T-helper 2 cell treated with Interferon-gamma antibody and Interleukin-4, amounts not matched to agents 100 ng/mL and 5 ng/mL, for 36 hours (primary cell): Measurements from ENCODE around the gene C16orf87. TPM values are rescaled to one million over a fixed set of nuclear protein-coding genes. Genes with fewer than 3 reads are reported as not detected.
"Not testable (repeated sequence)": the region's sequence is repeated elsewhere in the genome, so short reads cannot be mapped to it uniquely, and the experiment has no call there.

Source experiments
- intact Hi-C: fragments of 100-400 bp; cut with micrococcal nuclease; formaldehyde crosslinking; loops from one replicate; pipeline ENCODE4 v1.15.1; 2023
- total RNA-seq: library from RNA; stranded (reverse); gene quantifications from 2 replicates; pipeline ENCODE4 v1.2.3, GENCODE V29; 2022

Gene C16orf87
- total RNA-seq, 1 donor from 2014 or later = 17.8 TPM

- intact Hi-C loops = no loop called here
These were observed 27.6 kb downstream of the C16orf87 start for GRCh38 chr16:46803373-46803772.

DNA sequence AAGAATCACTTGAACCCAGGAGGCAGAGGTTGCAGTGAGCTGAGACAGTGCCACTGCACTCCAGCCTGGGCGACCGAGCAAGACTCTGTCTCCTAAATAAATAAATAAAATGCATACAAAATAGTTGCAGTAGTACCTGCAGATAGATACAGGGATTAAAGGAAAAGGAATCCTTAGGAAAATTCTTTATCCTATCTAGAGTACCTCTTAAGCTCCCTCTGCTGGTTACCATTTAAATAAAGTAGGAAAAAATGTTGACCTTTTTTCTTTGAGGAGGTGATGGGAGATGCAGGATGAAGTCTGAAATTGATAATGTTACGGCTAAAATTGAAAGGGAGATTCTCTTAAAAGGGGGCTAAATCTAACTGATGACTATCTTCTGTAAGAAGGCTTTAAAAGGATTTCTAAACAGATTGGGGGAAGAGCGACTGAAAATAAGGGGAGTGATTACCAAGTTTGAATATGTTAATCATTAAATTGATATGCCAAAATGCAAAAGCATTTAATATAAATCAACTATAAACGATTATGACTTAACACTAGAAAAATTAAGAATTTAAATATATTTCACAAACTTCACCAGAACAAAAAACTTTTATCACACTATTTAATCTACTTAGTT lies 29.4 kb downstream of the C16orf87 start:
- intact Hi-C loops = no loop called here

DNA sequence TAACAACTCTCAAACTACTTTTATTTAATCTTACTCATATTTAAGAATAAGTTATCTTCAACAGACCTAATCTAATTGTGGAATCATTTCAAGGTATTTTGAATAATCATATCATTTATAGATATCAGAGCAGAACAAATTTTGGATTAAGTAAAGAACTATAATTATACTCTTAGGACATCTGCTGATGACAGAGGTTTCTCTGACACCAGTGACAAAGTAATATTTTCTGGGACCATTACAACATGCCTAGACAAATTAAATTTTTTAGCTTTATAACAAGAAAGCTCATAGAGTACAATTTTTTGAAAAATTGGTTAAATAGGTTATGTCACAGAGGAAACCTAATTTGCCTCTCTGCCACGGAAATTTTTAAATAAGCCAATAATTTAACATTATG lies 30.5 kb downstream of the C16orf87 start:
- intact Hi-C loops = no loop called here

- intact Hi-C loops = no loop called here
These were observed 33.5 kb downstream of the C16orf87 start for GRCh38 chr16:46797501-46797900.

- intact Hi-C loops = no loop called here
These were observed 34.2 kb downstream of the C16orf87 start for GRCh38 chr16:46796764-46797269.

- intact Hi-C loops = no loop called here
These were observed 37.1 kb downstream of the C16orf87 start for GRCh38 chr16:46793841-46794240.

- intact Hi-C loops = loop anchor here (1.0 to 2.0 kb wide), 3 partner anchors 16 to 101 kb away; partner anchors contain the start of genes C16orf87, ORC6 and VPS35
These were observed 40.2 kb downstream of the C16orf87 start for GRCh38 chr16:46790599-46791270.

DNA sequence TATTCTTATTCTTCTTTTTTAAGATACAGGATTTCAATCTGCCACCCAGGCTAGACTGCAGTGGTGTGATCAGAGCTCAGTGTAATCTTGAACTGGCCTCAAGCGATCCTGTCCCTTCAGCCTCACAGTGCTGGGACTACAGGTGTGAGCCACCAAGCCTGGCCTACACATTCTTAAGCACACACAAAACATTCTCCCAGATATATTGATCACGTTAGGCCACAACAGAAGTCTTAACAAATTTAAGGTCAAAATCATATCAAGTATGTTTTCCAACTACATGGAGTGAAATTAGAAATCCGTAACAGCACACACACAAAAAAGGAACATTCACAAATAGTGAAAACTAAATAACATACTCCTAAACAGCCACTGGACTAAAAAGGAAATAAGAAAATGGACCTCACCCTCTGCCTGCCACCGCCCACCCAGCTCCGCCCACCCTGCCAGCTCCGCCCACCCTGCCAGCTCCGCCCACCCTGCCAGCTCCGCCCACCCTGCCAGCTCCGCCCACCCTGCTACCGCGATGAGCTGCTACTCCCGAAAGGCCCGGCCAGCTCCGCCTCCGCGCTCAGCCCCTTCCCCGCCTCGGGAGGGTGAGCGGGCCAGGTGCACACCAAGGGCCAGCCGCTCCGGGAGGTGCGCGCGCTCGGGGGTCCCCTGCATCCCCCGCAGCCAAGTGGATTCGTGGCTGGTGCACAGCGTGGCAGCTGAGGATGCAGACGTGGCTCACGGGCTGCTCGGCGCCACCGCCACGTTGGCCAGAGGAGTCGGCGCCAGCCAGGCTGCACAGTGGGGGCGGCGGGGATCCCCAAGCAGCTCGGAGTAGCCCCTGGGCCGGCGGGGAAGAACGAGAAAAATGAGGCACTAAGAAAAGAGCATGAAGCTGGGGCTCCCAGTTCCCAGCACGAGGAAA lies 41.2 kb downstream of the C16orf87 start:
- intact Hi-C loops = loop anchor here (1.0 to 2.0 kb wide), 3 partner anchors 17 to 100 kb away; partner anchors contain the start of genes C16orf87, ORC6 and VPS35

GRCh38 chr16:46788891-46789474 lies 42.0 kb downstream of the C16orf87 start:
- intact Hi-C loops = no loop called here

GRCh38 chr16:46787909-46788308 lies 43.1 kb downstream of the C16orf87 start:
- intact Hi-C loops = no loop called here

DNA sequence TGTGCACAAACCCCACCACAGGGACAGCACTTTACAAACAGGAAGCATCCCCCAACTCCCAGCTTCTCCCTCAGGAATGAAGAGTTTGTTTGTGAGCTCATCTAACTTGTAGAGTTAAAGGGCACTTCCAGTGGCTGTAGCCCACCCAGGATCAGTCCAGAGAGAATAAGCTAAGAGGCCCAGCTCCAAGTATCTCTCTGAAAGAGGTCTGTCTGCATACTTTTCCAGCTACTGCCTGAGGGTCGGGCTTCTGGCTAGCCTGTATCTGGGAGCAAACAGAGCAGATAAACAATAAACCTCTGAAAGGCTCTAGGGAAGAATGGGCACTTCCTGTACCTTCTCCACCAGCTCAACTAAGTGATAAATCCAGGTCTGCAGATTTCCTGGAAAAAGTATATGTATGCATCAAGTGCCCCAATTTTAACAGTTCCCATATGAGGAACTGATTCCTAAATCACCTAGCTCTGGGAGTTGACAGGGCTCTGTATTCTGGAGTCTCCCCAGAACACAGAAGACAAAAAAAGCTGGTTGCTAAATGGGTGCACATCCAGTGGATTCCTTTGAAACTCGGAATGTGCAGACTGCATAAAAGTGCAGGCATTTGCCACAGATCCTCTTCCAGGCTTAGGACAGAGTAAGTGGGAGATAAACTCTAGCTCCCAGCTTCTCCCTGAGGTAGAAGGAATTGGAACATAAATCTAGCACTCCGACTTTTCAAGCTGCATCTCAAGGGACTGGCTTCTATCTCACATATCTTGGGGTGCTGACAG lies 45.7 kb downstream of the C16orf87 start:
- intact Hi-C loops = no loop called here

GRCh38 chr16:46784569-46784968 lies 46.4 kb downstream of the C16orf87 start:
- intact Hi-C loops = not testable (repeated sequence)

DNA sequence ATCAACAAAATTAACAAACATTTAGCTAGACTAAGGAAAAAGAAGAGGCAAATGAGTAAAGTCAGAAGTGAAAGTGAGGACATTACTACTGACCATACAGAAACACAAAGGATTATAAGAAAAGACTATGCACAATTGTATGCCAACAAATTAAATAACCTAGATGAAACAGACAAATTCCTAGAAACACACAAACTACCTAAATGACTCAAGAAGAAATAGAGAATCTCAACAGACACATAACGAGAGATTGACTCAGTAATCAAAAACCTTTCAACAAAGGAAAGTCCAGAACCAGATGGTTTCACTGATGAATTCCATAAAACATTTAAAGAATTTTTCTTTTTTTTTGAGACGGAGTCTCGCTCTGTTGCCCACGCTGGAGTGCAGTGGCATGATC lies 47.2 kb downstream of the C16orf87 start:
- intact Hi-C loops = no loop called here

DNA sequence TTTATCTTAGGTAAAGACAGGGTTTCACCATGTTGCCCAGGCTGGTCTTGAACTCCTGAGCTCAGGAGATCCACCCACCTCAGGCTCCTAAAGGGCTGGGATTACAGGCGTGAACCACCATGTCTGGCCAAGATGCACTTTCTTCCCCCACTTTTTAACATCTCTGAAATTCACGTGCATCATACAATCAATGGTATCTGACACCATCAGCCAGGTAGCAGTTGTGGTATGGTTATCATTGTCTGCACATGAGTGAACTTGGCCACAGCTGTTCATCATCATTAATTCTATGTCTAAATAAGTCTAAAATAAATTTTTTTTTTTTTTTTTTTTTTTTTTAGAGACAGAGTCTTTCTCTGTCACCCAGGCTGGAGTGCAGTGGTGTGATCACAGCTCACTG lies 48.7 kb downstream of the C16orf87 start:
- intact Hi-C loops = no loop called here

DNA sequence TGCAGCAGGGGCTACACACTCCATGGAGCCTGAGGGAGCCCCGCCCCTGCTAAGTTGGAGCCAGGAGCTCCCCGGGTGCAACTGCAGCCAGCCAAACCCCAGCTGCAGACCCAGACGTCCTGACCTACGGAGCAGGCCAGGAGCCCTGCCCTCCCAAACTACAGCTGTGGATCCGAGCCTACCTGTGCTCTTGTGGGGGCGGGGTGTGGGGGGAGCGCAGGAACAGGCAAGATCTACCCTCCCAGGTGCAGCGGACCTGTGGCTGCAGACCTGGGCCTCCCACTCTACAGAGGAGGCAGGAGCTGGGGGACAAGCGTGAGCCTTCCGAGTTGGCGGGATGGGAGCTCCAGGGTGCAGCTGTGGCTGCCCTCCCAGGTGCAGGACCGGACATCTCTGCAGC lies 53.2 kb downstream of the C16orf87 start:
- intact Hi-C loops = no loop called here

DNA sequence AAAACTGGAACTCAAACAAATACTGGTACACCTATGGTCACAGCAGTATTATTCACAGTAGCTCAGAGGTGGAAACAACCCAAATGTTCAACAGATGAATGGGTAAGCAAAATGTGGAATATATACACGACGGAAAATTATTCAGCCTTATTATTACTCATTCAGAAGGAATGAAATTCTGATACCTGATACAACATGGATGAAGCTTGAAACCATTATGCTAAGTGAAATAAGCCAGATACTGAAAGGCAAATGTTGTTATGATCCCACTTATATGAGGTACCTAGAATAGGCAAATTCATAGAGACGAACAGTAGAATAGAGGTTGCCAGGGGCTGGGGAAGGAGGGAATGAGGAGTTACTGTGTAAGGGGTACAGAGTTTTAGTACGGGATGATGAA lies 55.8 kb downstream of the C16orf87 start:
- intact Hi-C loops = no loop called here

DNA sequence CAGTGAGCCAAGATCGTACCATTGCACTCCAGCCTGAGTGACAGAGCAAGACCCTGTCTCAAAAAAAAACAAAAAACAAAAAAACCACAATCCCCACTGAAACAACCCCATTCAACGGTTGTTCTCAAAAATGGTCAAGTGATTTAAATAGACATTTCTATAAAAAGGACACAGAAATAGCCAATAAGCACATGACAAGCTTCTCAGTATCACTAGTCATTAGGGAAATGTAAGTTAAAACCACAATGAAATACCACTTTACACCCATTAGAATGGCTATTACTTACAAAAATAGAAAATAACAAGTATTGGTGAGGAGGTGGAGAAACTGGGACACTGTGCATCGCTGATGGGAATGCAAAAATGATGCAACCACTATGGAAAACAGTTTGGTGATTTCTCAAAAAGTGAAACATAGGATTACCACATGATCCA lies 56.2 kb downstream of the C16orf87 start:
- intact Hi-C loops = no loop called here

- intact Hi-C loops = no loop called here
These were observed 58.5 kb downstream of the C16orf87 start for GRCh38 chr16:46772463-46772862.

DNA sequence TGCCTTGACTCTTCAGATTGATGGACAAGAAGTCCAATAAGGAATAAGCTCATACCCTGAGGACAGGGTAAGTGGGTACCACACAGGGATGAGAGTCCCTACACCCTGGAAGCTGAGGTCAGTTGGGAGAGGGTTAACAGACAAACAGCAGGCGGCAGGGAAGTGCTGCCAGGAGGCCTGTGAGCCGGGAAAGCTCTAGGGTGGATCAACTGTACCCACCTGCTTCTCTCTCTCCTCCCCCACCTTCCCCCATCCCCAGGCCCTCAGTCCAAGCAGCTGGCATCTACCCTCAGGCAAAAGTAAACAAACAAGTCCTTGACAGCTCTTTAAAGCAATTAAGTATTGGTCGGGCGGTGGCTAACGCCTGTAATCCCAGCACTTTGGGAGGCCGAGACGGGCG lies 62.2 kb downstream of the C16orf87 start:
- intact Hi-C loops = no loop called here

GRCh38 chr16:46765050-46765449 lies 65.9 kb downstream of the C16orf87 start:
- intact Hi-C loops = no loop called here

- intact Hi-C loops = no loop called here
These were observed 67.8 kb downstream of the C16orf87 start for GRCh38 chr16:46763147-46763546.
